Measurements from ENCODE around the gene GIPC1. TPM values are rescaled to one million over a fixed set of nuclear protein-coding genes. Genes with fewer than 3 reads are reported as not detected.

GIPC1 gene
- 137 and 144 TPM in 2 replicates for total RNA-seq

GRCh38 chr19:14496029-14496833 is at the start of gene GIPC1:
Gene GIPC1, minus strand, starts transcription at chr19:14496127. Its CDS starts 13,151 bp downstream, at chr19:14482976.

GRCh38 chr19:14529254-14530004 is 33.5 kb upstream of the GIPC1 start, which contains the start of gene TECR:
Gene TECR, plus strand, starts transcription at chr19:14529594. Its CDS starts 103 bp downstream, at chr19:14529697.

GRCh38 chr19:14517840-14518505 is 22.0 kb upstream of the GIPC1 start, which contains the start of gene DNAJB1:
Gene DNAJB1, minus strand, starts transcription at chr19:14518397. Its CDS starts 48 bp downstream, at chr19:14518349.

GRCh38 chr19:14475251-14476073 is 20.5 kb downstream of the GIPC1 start, which contains the start of gene PTGER1:
Gene PTGER1, minus strand, starts transcription at chr19:14475354. Its CDS starts 1,034 bp downstream, at chr19:14474320.

GRCh38 chr19:14432791-14433553 is 63.0 kb downstream of the GIPC1 start, which contains the start of gene PKN1:
Gene PKN1, plus strand, starts transcription at chr19:14433306. Its CDS starts 216 bp downstream, at chr19:14433522.

Other genes with a start within 250 kb of the GIPC1 start
- 15.0 and 20.1 TPM in 2 replicates for gene ADGRE5, start 114.7 kb downstream of the GIPC1 start, total RNA-seq
- 207 and 236 TPM in 2 replicates for gene DDX39A, start 76.8 kb downstream of the GIPC1 start, total RNA-seq
- gene PKN1, start 62.8 kb downstream of the GIPC1 start, total RNA-seq, result 231 and 235 TPM in 2 replicates
- 0.53 and 3.4 TPM in 2 replicates for gene PTGER1, start 20.8 kb downstream of the GIPC1 start, total RNA-seq
- gene DNAJB1, start 22.3 kb upstream of the GIPC1 start, total RNA-seq, result 72.9 and 73.2 TPM in 2 replicates
- gene TECR, start 33.5 kb upstream of the GIPC1 start, total RNA-seq, result 51.2 and 56.9 TPM in 2 replicates
- 429 and 481 TPM in 2 replicates for gene NDUFB7, start 75.9 kb upstream of the GIPC1 start, total RNA-seq
- gene CLEC17A, start 87.0 kb upstream of the GIPC1 start, total RNA-seq, result not detected in 2 replicates
- not detected in 2 replicates for gene ADGRE3, start 178.7 kb upstream of the GIPC1 start, total RNA-seq
- gene ZNF333, start 193.9 kb upstream of the GIPC1 start, total RNA-seq, result 4.1 and 7.6 TPM in 2 replicates